Measurements from ENCODE around the gene RAB27A. TPM values are rescaled to one million over a fixed set of nuclear protein-coding genes. Genes with fewer than 3 reads are reported as not detected.

Gene RAB27A
- total and polyA plus RNA-seq, 9 of the 15 experiments (the other 6 are each of a cell fraction or from before 2014, with no cell fraction given), result 31.5 to 171 (median 80.4) TPM

GRCh38 chr15:55318588-55319494 is 29.2 kb upstream of the RAB27A start, which contains the start of the genes PIGB and PIGBOS1 (continued):
- TF ChIP-seq TRIM24 (IDR thresholded peaks at IDR 0.05) (peak; percentile 23 to 54; a peak in 2 of 4 replicates), FOXA3 (CRISPR knock-in tag; conservative IDR thresholded peaks at IDR 0.05 in 1 of 2, IDR thresholded peaks at IDR 0.05 in 1 of 2) (no peak), ZNF395 (CRISPR knock-in tag; IDR thresholded peaks at IDR 0.05) (no peak; the same call in 1 of the 2 replicates), LCOR (CRISPR knock-in tag; IDR thresholded peaks at IDR 0.05) (peak; percentile 19; the same call in 1 of the 2 replicates), NR3C1 (CRISPR knock-in tag; IDR thresholded peaks at IDR 0.05) (no peak), BRF2 (IDR thresholded peaks at IDR 0.05; ENCODE audit: borderline replicate concordance, insufficient read depth, insufficient read length) (no peak), CEBPB (tag; IDR thresholded peaks at IDR 0.05) (no peak), JUNB (CRISPR knock-in tag; conservative IDR thresholded peaks at IDR 0.05) (no peak), ADNP (tag; IDR thresholded peaks at IDR 0.05) (no peak), KDM5B (IDR thresholded peaks at IDR 0.05; ENCODE audit: insufficient replicate concordance, low read depth, low read length) (peak; percentile 80), PBX2 (CRISPR knock-in tag; IDR thresholded peaks at IDR 0.05; ENCODE audit: low read depth) (no peak), PBX2 (tag; conservative IDR thresholded peaks at IDR 0.05; ENCODE audit: low read depth) (no peak)
